GM18505 (cell line): ENCODE measurements around the gene CAMKMT.

Source experiments
- ATAC-seq: cut with Tn5 transposase; IDR thresholded peaks from one replicate; pipeline ENCODE4 v1.9.1; 2021; ENCODE audit not compliant: unreplicated experiment
- POLR2A ChIP-seq: IDR thresholded peaks from 4 replicates; pipeline ENCODE4 v1.6.1; 2011; ENCODE audit warnings: borderline replicate concordance; ENCODE audit not compliant: insufficient read depth, insufficient read length; ENCODE audit errors: extremely low read depth

The CAMKMT gene

GRCh38 chr2:44596537-44597320, 235.0 kb downstream of the CAMKMT start:
- no peak for ATAC-seq
- TF ChIP-seq POLR2A: no peak

- no peak for TF ChIP-seq POLR2A
- ATAC-seq: no peak
Observed at GRCh38 chr2:44598330-44599119, 236.8 kb downstream of the CAMKMT start.

- ATAC-seq: no peak
- no peak for TF ChIP-seq POLR2A
Observed at GRCh38 chr2:44599130-44599529, 237.4 kb downstream of the CAMKMT start.

DNA sequence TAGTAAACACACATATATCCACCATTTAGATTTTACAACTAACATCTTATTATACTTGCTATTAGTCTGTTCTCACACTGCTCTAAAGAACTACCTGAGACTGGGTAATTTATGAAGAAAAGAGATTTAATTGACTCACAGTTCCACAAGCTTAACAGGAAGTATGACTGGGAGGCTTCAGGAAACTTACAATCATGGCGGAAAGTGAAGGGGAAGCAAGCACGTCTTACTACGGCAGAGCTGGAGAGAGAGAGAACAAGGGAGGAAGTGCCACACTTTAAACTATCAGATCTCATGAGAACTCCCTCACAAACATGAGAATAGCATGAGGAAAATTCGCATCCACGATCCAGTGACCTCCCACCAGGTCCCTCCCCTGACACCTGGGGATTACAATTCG, 240.7 kb downstream of the CAMKMT start:
- no peak for TF ChIP-seq POLR2A
- ATAC-seq: no peak

- no peak for TF ChIP-seq POLR2A
- ATAC-seq: no peak
Observed at GRCh38 chr2:44605511-44605910, 243.8 kb downstream of the CAMKMT start.

GRCh38 chr2:44612276-44612675, 250.5 kb downstream of the CAMKMT start:
- ATAC-seq: no peak
- no peak for TF ChIP-seq POLR2A

- ATAC-seq: no peak
- TF ChIP-seq POLR2A: no peak
Observed at GRCh38 chr2:44614940-44615339, 253.2 kb downstream of the CAMKMT start.

GRCh38 chr2:44615950-44616518, 254.3 kb downstream of the CAMKMT start:
- no peak for ATAC-seq

DNA sequence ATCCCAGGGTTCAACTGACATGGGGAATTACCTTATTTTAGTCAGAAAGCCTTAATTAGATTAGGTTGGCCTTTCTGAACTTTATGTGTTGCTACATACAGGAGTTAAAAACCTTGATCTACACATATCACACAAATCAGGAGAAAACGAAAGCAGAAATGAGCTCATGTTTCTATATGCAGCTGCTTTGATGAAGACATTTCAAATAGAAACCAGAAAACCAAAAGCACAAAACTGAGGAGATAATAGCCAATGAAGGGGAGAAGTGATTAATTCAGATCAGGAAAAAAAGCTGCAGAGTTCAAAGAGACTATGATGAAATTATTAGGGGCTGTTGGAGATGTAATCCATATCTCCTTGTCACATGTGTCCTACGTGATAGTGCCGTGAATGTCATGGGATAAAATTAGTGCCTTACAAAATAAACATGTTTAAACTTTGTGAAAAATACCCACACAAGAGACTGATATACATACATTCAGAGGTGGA, 255.0 kb downstream of the CAMKMT start:
- TF ChIP-seq POLR2A: no peak
- peak; percentile 75 for ATAC-seq

More at GRCh38 chr2:44615950-44616518, 254.3 kb downstream of the CAMKMT start:
- no peak for TF ChIP-seq POLR2A

DNA sequence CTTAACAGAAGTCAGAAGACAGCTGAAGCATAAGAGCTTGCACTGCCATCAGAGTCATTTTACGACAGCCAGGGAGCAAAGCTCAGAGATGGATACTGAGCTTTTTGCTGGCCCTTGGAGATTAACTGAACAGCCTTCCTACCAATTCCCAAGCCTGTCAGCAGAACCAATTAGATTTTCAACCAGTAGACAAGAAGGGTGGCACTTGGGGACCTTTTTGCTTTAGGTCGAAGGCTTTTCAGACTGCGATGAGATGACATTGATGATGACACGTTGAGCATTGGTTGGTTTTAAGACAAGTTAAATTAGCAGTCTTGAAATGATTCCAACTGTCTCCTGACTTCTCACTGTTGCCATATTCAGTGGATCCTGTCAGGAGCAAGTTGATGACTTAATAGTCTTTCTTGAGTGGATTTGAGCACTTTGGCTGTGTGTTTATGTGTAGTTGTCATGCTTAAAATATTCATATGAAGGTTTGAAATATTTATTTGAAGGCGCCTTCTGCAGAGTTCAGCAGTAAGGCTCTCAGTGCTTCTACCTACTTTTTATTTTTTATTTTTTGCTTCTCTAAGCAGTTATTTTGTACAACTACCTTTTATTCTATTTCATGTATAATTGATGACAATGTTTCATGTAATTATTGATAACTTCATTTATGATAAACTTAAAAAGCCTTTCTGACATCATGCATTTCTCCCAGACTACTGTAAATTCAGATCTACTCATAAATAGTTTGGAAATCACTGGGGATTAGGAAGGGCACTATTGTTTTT, 256.7 kb downstream of the CAMKMT start:
- no peak for TF ChIP-seq POLR2A
- ATAC-seq: no peak

GRCh38 chr2:44620189-44620990, 258.6 kb downstream of the CAMKMT start:
- ATAC-seq: no peak
- no peak for TF ChIP-seq POLR2A
